ENCODE measurements around the gene ZNF362. TPM values are rescaled to one million over a fixed set of nuclear protein-coding genes. Genes with fewer than 3 reads are reported as not detected.

Gene ZNF362
- polyA plus RNA-seq, 10 donors = 27.6 to 40.1 (median 31.9) TPM

GRCh38 chr1:33267468-33268205 is 11.3 kb downstream of the ZNF362 start:
- no peak for DNase-seq

- no peak for DNase-seq
Measured at GRCh38 chr1:33268457-33268856, 12.2 kb downstream of the ZNF362 start.

- peak in 1 of 3 donors; percentile 27 for DNase-seq
Measured at GRCh38 chr1:33268927-33269610, 12.8 kb downstream of the ZNF362 start.

GRCh38 chr1:33269621-33270020 is 13.3 kb downstream of the ZNF362 start:
- DNase-seq = no peak

- no peak for DNase-seq
Measured at GRCh38 chr1:33270379-33270778, 14.1 kb downstream of the ZNF362 start.

- DNase-seq = no peak
Measured at GRCh38 chr1:33270808-33271465, 14.6 kb downstream of the ZNF362 start.

- no peak for DNase-seq
Measured at GRCh38 chr1:33271666-33272505, 15.6 kb downstream of the ZNF362 start.

GRCh38 chr1:33272509-33272908 is 16.2 kb downstream of the ZNF362 start:
- no peak for DNase-seq

GRCh38 chr1:33272930-33273329 is 16.6 kb downstream of the ZNF362 start:
- no peak for DNase-seq

- DNase-seq = no peak
Measured at GRCh38 chr1:33273406-33273805, 17.1 kb downstream of the ZNF362 start.

- DNase-seq = no peak
Measured at GRCh38 chr1:33273961-33274371, 17.7 kb downstream of the ZNF362 start.

- DNase-seq = no peak
Measured at GRCh38 chr1:33274446-33274845, 18.2 kb downstream of the ZNF362 start.

- DNase-seq = no peak
Measured at GRCh38 chr1:33275195-33275594, 18.9 kb downstream of the ZNF362 start.

- no peak for DNase-seq
Measured at GRCh38 chr1:33275706-33276572, 19.6 kb downstream of the ZNF362 start.

GRCh38 chr1:33276573-33277298 is 20.4 kb downstream of the ZNF362 start:
- DNase-seq = no peak

- DNase-seq = no peak
Measured at GRCh38 chr1:33277488-33278084, 21.3 kb downstream of the ZNF362 start.

GRCh38 chr1:33280091-33280661 is 23.9 kb downstream of the ZNF362 start:
- no peak for DNase-seq

- DNase-seq = no peak
Measured at GRCh38 chr1:33281554-33282303, 25.4 kb downstream of the ZNF362 start.

GRCh38 chr1:33282791-33283190 is 26.5 kb downstream of the ZNF362 start:
- no peak for DNase-seq
